ENCODE results near the gene CCNJL. TPM values are rescaled to one million over a fixed set of nuclear protein-coding genes. Genes with fewer than 3 reads are reported as not detected.

CCNJL gene
- polyA plus RNA-seq, 2 of the 4 experiments (the other 2 are of a cell fraction): 7.4 to 16.2 TPM

GRCh38 chr5:160285316-160285715 lies 27.0 kb downstream of the CCNJL start:
- Histone ChIP-seq H3K4me2 (no peak overlapping the region), H3K9me3 (no peaks in the 10 kb centered on the region), H3K27ac (no peak overlapping the region), H3K4me3 (no peak overlapping the region), H3K4me1 (no peaks in the 10 kb centered on the region)
- ATAC-seq (no peak), FAIRE-seq (no peak), DNase-seq (ENCODE audit: low read depth in 1 of 2, low spot score in 1 of 2) (no peak)
- TF ChIP-seq CHD4 (IDR thresholded peaks at IDR 0.05; ENCODE audit: borderline replicate concordance) (no peak), KDM1A (IDR thresholded peaks at IDR 0.05; ENCODE audit: low read depth) (no peak), CBX8 (IDR thresholded peaks at IDR 0.05) (no peak), ELK1 (IDR thresholded peaks at IDR 0.05; ENCODE audit: low read depth, low read length) (no peak)
- TF ChIP-seq, protein P1, sequence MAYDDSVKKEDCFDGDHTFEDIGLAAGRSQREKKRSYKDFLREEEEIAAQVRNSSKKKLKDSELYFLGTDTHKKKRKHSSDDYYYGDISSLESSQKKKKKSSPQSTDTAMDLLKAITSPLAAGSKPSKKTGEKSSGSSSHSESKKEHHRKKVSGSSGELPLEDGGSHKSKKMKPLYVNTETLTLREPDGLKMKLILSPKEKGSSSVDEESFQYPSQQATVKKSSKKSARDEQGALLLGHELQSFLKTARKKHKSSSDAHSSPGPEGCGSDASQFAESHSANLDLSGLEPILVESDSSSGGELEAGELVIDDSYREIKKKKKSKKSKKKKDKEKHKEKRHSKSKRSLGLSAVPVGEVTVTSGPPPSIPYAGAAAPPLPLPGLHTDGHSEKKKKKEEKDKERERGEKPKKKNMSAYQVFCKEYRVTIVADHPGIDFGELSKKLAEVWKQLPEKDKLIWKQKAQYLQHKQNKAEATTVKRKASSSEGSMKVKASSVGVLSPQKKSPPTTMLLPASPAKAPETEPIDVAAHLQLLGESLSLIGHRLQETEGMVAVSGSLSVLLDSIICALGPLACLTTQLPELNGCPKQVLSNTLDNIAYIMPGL (CRISPR knock-in tag; IDR thresholded peaks at IDR 0.05; ENCODE audit: borderline replicate concordance): no peak
- 94% methylated on average over 2 of the region's 2 CpGs for WGBS (ENCODE audit: missing lambda C conversion rate)
- POLR2A ChIA-PET: no interaction called here
- CTCF ChIA-PET: interaction anchor here (1.0 to 1.8 kb wide), 4 partner anchors 9 to 264 kb away, joined by 3 to 5 read pairs (median 4); no protein-coding TSS in a partner anchor

GRCh38 chr5:160284291-160284873 lies 28.0 kb downstream of the CCNJL start:
- ATAC-seq (no peak), FAIRE-seq (no peak), DNase-seq (ENCODE audit: low read depth in 1 of 2, low spot score in 1 of 2) (no peak)
- TF ChIP-seq GATA3 (IDR thresholded peaks at IDR 0.05; ENCODE audit: borderline replicate concordance): no peak
- TF ChIP-seq E2F6 (IDR thresholded peaks at IDR 0.05; ENCODE audit: borderline replicate concordance, low read depth): no peak
- TF ChIP-seq FOSL2 (IDR thresholded peaks at IDR 0.05): no peak
- TF ChIP-seq FOSL2 (CRISPR knock-in tag; IDR thresholded peaks at IDR 0.05): no peak
- no peak for TF ChIP-seq HDAC2 (IDR thresholded peaks at IDR 0.05)
- TF ChIP-seq CHD2 (IDR thresholded peaks at IDR 0.05; ENCODE audit: low read length, partially characterized antibody): no peak
- TF ChIP-seq FOSB (CRISPR knock-in tag; IDR thresholded peaks at IDR 0.05): no peak
- TF ChIP-seq ZC3H11A (IDR thresholded peaks at IDR 0.05): no peak
- no peak for TF ChIP-seq HOXB13 (CRISPR knock-in tag; IDR thresholded peaks at IDR 0.05; ENCODE audit: low read depth)
- no peak for TF ChIP-seq BHLHE40 (IDR thresholded peaks at IDR 0.05; ENCODE audit: low read depth, low read length)
- no peak for TF ChIP-seq MAFK (IDR thresholded peaks at IDR 0.05; ENCODE audit: partially characterized antibody)
- TF ChIP-seq EHF (CRISPR knock-in tag; IDR thresholded peaks at IDR 0.05): no peak
- no peak for TF ChIP-seq ZSCAN20 (CRISPR knock-in tag; IDR thresholded peaks at IDR 0.05)
- TF ChIP-seq, protein P1 (CRISPR knock-in tag; IDR thresholded peaks at IDR 0.05; ENCODE audit: borderline replicate concordance): no peak
- Histone ChIP-seq H3K4me2 (no peak overlapping the region), H3K4me1 (no peaks in the 10 kb centered on the region), H3K27ac (no peak overlapping the region), H3K9me3 (no peaks in the 10 kb centered on the region), H3K4me3 (no peak overlapping the region)
- 91% methylated on average over 4 of the region's 4 CpGs for WGBS (ENCODE audit: missing lambda C conversion rate)
- CTCF ChIA-PET: interaction anchor here (0.7 to 1.8 kb wide), 3 partner anchors 8 to 263 kb away, joined by 3 to 5 read pairs (median 4); no protein-coding TSS in a partner anchor
- POLR2A ChIA-PET: no interaction called here

DNA sequence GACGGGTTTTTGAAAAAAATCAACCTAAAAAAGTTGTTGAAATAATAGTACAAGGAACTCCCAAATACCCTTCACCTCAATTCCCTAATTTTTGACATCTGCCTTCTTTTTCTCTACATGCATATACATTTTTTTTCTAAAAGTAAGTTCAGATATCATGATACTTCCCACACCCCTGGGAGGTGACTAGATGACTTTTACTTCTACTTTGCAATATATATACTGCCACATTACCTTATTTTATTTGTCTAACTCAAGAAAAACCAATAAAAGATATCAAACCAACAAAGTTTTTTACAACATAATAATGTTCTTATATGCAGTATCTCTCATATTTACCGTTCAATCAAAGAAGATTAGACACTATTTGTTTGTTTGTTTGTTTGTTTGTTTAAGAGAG lies 31.1 kb downstream of the CCNJL start:
- POLR2A ChIA-PET: no interaction called here
- no peak overlapping the region for H3K4me3 ChIP-seq
- CTCF ChIA-PET: interaction anchor here (1.0 to 2.3 kb wide), 2 partner anchors 35 to 63 kb away, joined by 3 to 6 read pairs; no protein-coding TSS in a partner anchor
- FAIRE-seq: no peak
- ATAC-seq: no peak
- no peak overlapping the region for H3K27ac ChIP-seq
- WGBS (ENCODE audit: missing lambda C conversion rate): 74% methylated on average over 2 of the region's 2 CpGs
- H3K4me2 ChIP-seq: no peak overlapping the region
- H3K9me3 ChIP-seq: no peaks in the 10 kb centered on the region
- DNase-seq (ENCODE audit: low read depth in 1 of 2, low spot score in 1 of 2): no peak
- no peaks in the 10 kb centered on the region for H3K4me1 ChIP-seq
- TF ChIP-seq EHF (CRISPR knock-in tag; IDR thresholded peaks at IDR 0.05) (no peak), POLR2A (IDR thresholded peaks at IDR 0.05; ENCODE audit: low read length) (no peak), MAFK (IDR thresholded peaks at IDR 0.05; ENCODE audit: partially characterized antibody) (no peak), HOXA7 (CRISPR knock-in tag; IDR thresholded peaks at IDR 0.05) (no peak), BHLHE40 (IDR thresholded peaks at IDR 0.05; ENCODE audit: low read depth, low read length) (no peak), ZSCAN20 (CRISPR knock-in tag; IDR thresholded peaks at IDR 0.05) (no peak), RFX5 (IDR thresholded peaks at IDR 0.05) (no peak), RAD21 (conservative IDR thresholded peaks at IDR 0.05 in 1 of 2, IDR thresholded peaks at IDR 0.05 in 1 of 2) (no peak), EP300 (IDR thresholded peaks at IDR 0.05) (no peak), ZFP36 (IDR thresholded peaks at IDR 0.05; ENCODE audit: borderline replicate concordance, partially characterized antibody) (no peak), HDAC2 (IDR thresholded peaks at IDR 0.05) (no peak), CHD4 (IDR thresholded peaks at IDR 0.05; ENCODE audit: borderline replicate concordance) (no peak), SREBF2 (IDR thresholded peaks at IDR 0.05) (no peak)
- TF ChIP-seq, protein P2, sequence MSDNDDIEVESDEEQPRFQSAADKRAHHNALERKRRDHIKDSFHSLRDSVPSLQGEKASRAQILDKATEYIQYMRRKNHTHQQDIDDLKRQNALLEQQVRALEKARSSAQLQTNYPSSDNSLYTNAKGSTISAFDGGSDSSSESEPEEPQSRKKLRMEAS (IDR thresholded peaks at IDR 0.05): no peak
- TF ChIP-seq, protein P3, sequence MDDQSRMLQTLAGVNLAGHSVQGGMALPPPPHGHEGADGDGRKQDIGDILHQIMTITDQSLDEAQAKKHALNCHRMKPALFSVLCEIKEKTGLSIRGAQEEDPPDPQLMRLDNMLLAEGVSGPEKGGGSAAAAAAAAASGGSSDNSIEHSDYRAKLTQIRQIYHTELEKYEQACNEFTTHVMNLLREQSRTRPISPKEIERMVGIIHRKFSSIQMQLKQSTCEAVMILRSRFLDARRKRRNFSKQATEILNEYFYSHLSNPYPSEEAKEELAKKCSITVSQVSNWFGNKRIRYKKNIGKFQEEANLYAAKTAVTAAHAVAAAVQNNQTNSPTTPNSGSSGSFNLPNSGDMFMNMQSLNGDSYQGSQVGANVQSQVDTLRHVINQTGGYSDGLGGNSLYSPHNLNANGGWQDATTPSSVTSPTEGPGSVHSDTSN (IDR thresholded peaks at IDR 0.05): no peak

All from A549 (cell line).